Measurements from ENCODE around the gene ZGLP1.
A peak's percentile ranks its signal among the peaks of the same experiment; 100 is the strongest.

ZGLP1 gene

GRCh38 chr19:10259162-10259905 lies 50.3 kb downstream of the ZGLP1 start:
- no peaks in the 10 kb centered on the region for H3F3A ChIP-seq (ENCODE audit: insufficient read depth, low read length)
- H3K79me2 ChIP-seq (ENCODE audit: low read length) = peaks cover 9% of the 10 kb centered on the region
- no peaks in the 10 kb centered on the region for H4K20me1 ChIP-seq (ENCODE audit: insufficient read depth, low read length)
- H3K4me2 ChIP-seq (ENCODE audit: low read depth, low read length) = no peak overlapping the region
- H3K27ac ChIP-seq (ENCODE audit: low read length) = no peak overlapping the region
- TF ChIP-seq EZH2phosphoT487 (IDR thresholded peaks at IDR 0.05; ENCODE audit: low read length) = no peak
- peak; percentile 68 for TF ChIP-seq CTCF (IDR thresholded peaks at IDR 0.05; ENCODE audit: low read length)
- H3K27me3 ChIP-seq (replicated peaks; ENCODE audit: insufficient read depth, low read length) = no peaks in the 10 kb centered on the region
- H3K9me2 ChIP-seq (replicated peaks; ENCODE audit: insufficient read depth, low read length) = no peaks in the 10 kb centered on the region
- H3K4me3 ChIP-seq (ENCODE audit: low read length) = no peak overlapping the region
- H3K9ac ChIP-seq (ENCODE audit: low read length) = no peak overlapping the region
- no peak overlapping the region for H2AFZ ChIP-seq (ENCODE audit: low read length)
- peak; percentile 81 for DNase-seq
- H3K9me3 ChIP-seq (replicated peaks; ENCODE audit: insufficient read depth, low read length) = no peaks in the 10 kb centered on the region
- peaks cover 1% of the 10 kb centered on the region; the same call in 1 of the 2 replicates for H3K36me3 ChIP-seq (replicated peaks; ENCODE audit: insufficient read depth, low read length)
- H3K4me1 ChIP-seq (ENCODE audit: low read length) = no peaks in the 10 kb centered on the region

GRCh38 chr19:10258080-10258710 lies 51.4 kb downstream of the ZGLP1 start:
- Histone ChIP-seq H4K20me1 (ENCODE audit: insufficient read depth, low read length) (no peaks in the 10 kb centered on the region), H3K4me2 (ENCODE audit: low read depth, low read length) (no peak overlapping the region), H3K79me2 (ENCODE audit: low read length) (peaks cover 20% of the 10 kb centered on the region), H3K27me3 (replicated peaks; ENCODE audit: insufficient read depth, low read length) (no peaks in the 10 kb centered on the region), H3F3A (ENCODE audit: insufficient read depth, low read length) (no peaks in the 10 kb centered on the region), H2AFZ (ENCODE audit: low read length) (no peak overlapping the region), H3K27ac (ENCODE audit: low read length) (no peak overlapping the region), H3K4me3 (ENCODE audit: low read length) (no peak overlapping the region), H3K36me3 (replicated peaks; ENCODE audit: insufficient read depth, low read length) (peaks cover 4% of the 10 kb centered on the region), H3K4me1 (ENCODE audit: low read length) (no peaks in the 10 kb centered on the region), H3K9ac (ENCODE audit: low read length) (no peak overlapping the region), H3K9me2 (replicated peaks; ENCODE audit: insufficient read depth, low read length) (no peaks in the 10 kb centered on the region), H3K9me3 (replicated peaks; ENCODE audit: insufficient read depth, low read length) (no peaks in the 10 kb centered on the region)
- no peak for DNase-seq
- TF ChIP-seq EZH2 (optimal IDR thresholded peaks at IDR 0.05; ENCODE audit: low read depth, low read length) (no peak), EZH2phosphoT487 (IDR thresholded peaks at IDR 0.05; ENCODE audit: low read length) (no peak), CTCF (IDR thresholded peaks at IDR 0.05; ENCODE audit: low read length) (no peak)

- H3F3A ChIP-seq (ENCODE audit: insufficient read depth, low read length) = no peaks in the 10 kb centered on the region
- no peak overlapping the region for H3K27ac ChIP-seq (ENCODE audit: low read length)
- no peaks in the 10 kb centered on the region for H3K9me3 ChIP-seq (replicated peaks; ENCODE audit: insufficient read depth, low read length)
- H3K9me2 ChIP-seq (replicated peaks; ENCODE audit: insufficient read depth, low read length) = no peaks in the 10 kb centered on the region
- DNase-seq = no peak
- peaks cover 30% of the 10 kb centered on the region for H3K79me2 ChIP-seq (ENCODE audit: low read length)
- no peak overlapping the region for H3K4me3 ChIP-seq (ENCODE audit: low read length)
- H4K20me1 ChIP-seq (ENCODE audit: insufficient read depth, low read length) = no peaks in the 10 kb centered on the region
- no peak overlapping the region for H3K4me2 ChIP-seq (ENCODE audit: low read depth, low read length)
- H3K27me3 ChIP-seq (replicated peaks; ENCODE audit: insufficient read depth, low read length) = no peaks in the 10 kb centered on the region
- H3K4me1 ChIP-seq (ENCODE audit: low read length) = 0 out of 2 replicates have a peak, but pooled peaks cover 5% of the 10 kb centered on the region
- H2AFZ ChIP-seq (ENCODE audit: low read length) = no peak overlapping the region
- TF ChIP-seq EZH2phosphoT487 (IDR thresholded peaks at IDR 0.05; ENCODE audit: low read length) (no peak), CTCF (IDR thresholded peaks at IDR 0.05; ENCODE audit: low read length) (no peak), EZH2 (optimal IDR thresholded peaks at IDR 0.05; ENCODE audit: low read depth, low read length) (no peak)
- no peak overlapping the region for H3K9ac ChIP-seq (ENCODE audit: low read length)
- H3K36me3 ChIP-seq (replicated peaks; ENCODE audit: insufficient read depth, low read length) = peaks cover 4% of the 10 kb centered on the region
Measured at GRCh38 chr19:10256970-10257615, 52.5 kb downstream of the ZGLP1 start.
